ENCODE measurements around the gene HAVCR1.
"Not testable (repeated sequence)": the region's sequence is repeated elsewhere in the genome, so short reads cannot be mapped to it uniquely, and the experiment has no call there.

The HAVCR1 gene

DNA sequence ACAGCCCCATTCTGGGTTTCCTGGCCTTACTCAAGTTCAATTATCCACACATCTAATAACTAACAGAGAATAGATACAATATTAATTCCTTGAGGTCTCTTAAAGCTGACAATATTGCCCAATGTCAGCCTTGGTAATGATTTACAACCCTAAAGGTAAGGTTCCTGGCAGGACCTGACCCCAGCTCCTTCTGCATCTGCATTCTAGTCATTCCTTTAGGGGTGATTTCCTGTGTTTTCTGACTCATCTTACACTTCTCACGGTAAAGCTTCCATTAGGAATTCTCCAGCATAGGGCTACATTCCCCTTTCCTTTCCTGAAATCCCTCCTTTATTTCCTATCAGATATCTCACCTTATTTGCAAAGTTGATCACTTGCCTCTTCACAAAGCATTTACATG, 9.3 kb downstream of the HAVCR1 start:
- no peak for DNase-seq (ENCODE audit: low spot score)

DNA sequence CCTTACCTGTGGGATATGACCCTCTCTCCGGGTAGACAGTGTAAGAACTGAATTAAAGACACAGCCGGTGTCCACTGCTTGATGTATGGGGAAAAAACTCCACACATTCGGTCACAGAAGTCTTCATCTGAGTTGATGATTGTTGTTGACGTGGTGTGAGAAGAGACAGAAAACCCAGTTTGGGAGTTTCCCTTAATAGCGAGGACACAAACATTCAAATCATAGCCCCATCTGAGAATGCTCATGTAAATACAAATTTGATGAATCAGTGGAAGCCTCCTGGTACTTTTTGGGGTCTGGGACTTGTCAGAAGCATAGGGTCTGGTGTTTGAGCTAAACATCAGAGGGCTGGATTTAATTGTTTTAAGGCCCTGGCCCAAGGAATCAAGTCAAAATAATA, 11.0 kb downstream of the HAVCR1 start:
- no peak for DNase-seq (ENCODE audit: low spot score)

GRCh38 chr5:157047016-157047415, 11.9 kb downstream of the HAVCR1 start:
- DNase-seq (ENCODE audit: low spot score) = not testable (repeated sequence)

DNA sequence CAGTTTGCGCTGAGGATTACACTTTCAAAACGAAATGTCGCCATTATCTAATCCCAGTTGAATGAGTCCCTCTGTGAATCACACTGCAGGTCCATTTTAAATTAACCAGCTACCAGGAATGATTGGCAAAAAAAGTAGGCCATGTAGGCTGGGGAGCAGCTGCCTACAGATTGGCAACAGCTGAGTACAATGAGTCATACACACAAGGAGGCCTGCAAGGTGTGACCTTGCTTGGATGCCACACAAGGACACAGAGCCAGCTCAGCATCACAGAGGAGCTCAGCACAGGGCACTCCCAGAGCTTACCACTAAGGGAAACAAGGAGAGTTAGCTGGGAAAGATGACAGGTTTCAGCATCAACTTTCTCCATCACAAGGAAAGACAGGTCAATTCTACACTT, 12.9 kb downstream of the HAVCR1 start:
- peak; percentile 22 for DNase-seq (ENCODE audit: low spot score)

GRCh38 chr5:157045601-157046000, 13.3 kb downstream of the HAVCR1 start:
- DNase-seq (ENCODE audit: low spot score) = peak; percentile 16

DNA sequence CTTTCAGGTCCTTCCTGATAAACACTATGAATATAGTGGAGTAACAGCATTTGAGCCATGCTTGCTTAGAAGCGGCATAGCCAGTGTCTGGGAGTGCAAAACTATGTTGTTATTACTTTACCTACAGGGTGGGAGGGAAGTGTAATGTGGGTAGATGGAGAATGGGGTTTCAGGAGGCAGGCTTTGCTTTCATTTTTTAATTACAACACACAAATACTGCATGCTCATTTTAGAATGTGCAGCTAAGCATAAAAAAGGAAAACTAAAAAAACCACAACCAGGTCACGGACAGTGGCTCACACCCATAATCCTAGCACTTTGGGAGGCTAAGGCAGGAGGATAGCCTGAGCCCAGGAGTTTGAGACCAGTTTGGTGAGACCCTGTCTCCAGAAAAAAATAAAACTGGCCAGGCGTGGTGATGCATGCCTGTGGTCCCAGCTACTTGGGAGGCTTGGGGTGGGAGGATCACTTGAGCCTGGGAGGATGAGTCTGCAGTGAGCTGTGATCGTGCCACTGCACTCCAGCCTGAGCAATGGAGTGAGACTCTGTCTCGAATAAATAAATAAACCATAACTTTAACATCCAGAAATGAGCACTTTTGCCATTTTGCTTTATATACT, 20.2 kb downstream of the HAVCR1 start:
- DNase-seq (ENCODE audit: low spot score) = no peak

DNA sequence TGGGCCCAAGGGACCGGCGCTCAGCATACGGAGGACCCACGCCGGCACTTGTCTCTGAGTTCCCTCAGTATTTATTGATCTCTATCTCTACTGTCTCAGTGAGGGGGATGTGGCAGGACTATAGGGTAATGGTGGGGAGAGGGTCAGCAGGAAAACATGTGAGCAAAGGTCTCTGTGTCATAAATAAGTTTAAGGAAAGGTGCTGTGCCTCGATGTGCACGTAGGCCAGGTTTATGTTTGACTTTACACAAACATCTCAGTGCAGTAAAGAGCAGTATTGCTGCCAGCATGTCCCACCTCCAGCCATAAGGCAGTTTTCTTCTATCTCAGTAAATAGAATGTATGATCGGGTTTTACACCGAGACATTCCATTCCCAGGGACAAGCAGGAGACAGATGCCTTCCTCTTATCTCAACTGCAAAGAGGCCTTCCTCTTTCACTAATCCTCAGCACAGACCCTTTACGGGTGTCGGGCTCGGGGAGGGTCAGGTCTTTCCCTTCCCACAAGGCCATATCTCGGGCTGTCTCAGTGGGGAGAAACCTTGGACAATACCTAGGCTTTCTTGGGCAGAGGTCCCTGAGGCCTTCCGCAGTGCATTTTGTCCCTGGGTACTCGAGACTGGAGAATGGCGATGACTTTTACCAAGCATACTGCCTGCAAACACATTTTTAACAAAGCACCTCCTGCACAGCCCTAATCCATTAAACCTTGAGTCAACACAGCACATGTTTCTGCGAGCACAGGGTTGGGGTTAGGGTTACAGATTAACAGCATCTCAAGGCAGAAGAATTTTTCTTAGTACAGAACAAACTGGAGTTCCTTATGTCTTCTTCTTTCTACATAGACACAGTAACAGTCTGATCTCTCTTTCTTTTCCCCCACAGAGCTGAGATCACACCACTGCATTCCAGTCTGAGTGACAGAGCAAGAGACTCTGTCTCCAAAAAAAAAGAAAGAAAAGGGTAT, 24.5 kb downstream of the HAVCR1 start:
- not testable (repeated sequence) for DNase-seq (ENCODE audit: low spot score)

DNA sequence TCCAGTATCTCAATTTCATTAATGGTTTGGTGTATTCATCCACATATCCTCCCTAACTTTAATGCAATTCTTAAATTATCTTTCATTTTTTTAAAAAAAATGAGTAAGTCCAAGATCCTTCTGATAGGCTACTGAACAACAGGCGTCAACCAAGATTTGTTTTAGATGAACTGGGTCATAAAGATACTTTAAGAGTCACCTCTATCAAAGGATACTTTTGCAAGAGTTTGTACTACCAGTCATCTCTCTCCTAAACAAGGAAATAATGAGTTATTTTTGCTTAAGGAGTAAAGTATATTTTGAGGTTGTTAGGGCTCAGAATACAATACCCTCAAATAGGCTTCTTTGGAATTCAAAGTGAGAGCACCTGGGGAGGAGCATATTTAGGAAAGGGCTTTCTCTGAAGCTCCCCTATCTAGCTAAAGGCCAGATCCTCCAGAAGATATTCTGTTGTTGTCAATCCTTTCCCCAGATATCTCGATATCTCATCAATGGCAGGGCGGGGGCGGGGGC, 25.8 kb downstream of the HAVCR1 start:
- DNase-seq (ENCODE audit: low spot score) = no peak

GRCh38 chr5:157030692-157031091, 28.2 kb downstream of the HAVCR1 start:
- DNase-seq (ENCODE audit: low spot score) = no peak

DNA sequence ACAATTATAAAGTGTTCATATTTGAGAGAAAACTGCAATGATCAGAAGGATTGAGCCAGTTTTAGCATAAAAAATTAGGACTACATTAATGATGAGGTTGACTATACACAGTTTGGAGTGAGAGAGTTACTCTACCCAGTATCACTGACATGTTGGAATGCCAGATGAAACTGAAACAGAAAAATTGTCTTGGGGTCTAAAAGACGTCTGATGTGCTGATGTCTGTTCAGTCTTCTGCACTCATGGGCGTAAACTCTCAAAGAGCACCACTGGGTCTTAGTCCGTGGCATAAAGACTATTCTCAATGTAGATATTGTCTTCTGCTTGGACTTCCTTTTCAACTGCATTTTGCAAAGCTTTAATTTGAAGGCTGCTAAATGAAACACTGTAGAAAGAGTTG, 29.5 kb downstream of the HAVCR1 start:
- no peak for DNase-seq (ENCODE audit: low spot score)

DNA sequence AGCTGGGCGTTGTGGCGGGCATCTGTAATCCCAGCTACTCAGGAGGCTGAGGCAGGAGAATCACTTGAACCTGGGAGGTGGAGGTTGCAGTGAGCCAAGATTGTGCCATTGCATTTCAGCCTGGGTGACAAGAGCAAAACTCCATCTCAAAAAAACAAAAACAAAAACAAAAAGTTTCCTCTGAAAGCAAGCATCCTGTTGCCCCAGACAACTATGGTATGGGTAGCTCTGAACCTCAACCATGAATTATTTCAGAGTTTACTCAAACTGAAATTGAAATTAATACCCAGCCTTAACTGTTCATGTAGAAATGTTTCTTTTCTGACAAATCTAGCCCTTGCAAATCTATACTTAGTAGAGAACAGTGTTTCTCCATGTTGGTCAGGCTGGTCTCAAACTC, 31.3 kb downstream of the HAVCR1 start:
- not testable (repeated sequence) for DNase-seq (ENCODE audit: low spot score)

GRCh38 chr5:157026789-157027424, 32.0 kb downstream of the HAVCR1 start:
- no peak for DNase-seq (ENCODE audit: low spot score)

DNA sequence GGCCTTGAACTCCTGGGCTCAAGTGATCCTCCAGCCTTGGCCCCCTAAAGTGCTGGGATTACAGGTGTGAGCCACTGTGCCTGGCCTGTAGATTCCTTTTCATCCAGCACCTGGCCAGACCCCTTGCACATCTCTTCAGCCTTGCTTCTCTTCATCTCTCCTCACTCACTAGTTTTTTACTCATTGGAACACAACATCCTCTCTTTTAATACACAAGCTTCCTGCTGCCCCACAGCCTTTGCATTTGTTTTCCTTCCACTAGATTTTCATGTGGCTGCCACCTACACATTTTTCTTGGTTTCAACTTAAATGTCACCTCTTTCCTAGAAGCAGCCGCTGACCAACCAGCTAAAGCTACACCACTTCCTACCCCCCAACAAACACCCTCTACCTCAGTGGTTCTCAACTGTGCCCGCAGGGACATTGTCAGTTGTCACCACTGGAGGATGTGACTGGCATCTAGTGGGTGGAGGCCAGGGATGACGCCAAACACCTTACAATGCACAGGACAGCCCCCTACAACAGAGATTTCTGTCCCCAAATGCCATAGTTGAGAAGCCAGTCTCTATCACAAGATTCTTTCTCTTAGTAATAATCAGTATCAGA, 33.7 kb downstream of the HAVCR1 start:
- no peak for DNase-seq (ENCODE audit: low spot score)

- DNase-seq (ENCODE audit: low spot score) = no peak
Measured at GRCh38 chr5:157024208-157024959, 34.5 kb downstream of the HAVCR1 start.

DNA sequence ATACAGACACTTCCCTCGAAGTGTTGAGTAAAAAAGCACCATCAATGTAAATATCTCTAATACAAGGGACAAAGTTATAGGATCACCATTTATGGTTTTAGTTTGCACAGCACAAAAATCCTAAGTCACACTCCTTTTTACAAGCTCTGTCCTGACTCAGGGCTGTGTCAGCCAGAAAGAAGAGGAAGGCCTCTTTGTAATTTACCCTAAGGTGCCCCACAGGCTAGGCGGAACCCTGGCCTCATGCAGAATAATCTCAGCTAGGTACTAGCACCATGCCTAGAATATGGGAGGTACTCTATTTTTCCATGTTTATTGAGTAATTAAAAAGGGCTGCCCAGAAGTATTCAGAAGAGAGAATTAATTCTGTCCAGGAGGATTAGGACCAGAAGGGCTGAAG, 36.9 kb downstream of the HAVCR1 start:
- DNase-seq (ENCODE audit: low spot score) = no peak

GRCh38 chr5:157020511-157021222, 38.2 kb downstream of the HAVCR1 start:
- no peak for DNase-seq (ENCODE audit: low spot score)

- DNase-seq (ENCODE audit: low spot score) = no peak
Measured at GRCh38 chr5:157020002-157020401, 38.9 kb downstream of the HAVCR1 start.

DNA sequence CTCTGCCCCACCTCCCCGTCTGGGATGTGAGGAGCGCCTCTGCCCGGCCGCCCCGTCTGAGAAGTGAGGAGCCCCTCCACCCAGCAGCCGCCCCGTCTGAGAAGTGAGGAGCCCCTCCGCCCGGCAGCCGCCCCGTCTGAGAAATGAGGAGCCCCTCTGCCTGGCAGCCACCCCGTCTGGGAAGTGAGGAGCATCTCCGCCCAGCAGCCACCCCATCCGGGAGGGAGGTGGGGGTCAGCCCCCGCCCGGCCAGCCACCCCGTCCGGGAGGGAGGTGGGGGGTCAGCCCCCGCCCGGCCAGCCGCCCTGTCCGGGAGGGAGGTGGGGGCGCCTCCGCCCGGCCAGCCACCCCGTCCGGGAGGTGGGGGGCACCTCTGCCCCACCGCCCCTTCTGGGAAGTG, 44.8 kb downstream of the HAVCR1 start:
- not testable (repeated sequence) for DNase-seq (ENCODE audit: low spot score)

GRCh38 chr5:157006262-157006661, 52.7 kb downstream of the HAVCR1 start:
- no peak for DNase-seq (ENCODE audit: low spot score)

DNA sequence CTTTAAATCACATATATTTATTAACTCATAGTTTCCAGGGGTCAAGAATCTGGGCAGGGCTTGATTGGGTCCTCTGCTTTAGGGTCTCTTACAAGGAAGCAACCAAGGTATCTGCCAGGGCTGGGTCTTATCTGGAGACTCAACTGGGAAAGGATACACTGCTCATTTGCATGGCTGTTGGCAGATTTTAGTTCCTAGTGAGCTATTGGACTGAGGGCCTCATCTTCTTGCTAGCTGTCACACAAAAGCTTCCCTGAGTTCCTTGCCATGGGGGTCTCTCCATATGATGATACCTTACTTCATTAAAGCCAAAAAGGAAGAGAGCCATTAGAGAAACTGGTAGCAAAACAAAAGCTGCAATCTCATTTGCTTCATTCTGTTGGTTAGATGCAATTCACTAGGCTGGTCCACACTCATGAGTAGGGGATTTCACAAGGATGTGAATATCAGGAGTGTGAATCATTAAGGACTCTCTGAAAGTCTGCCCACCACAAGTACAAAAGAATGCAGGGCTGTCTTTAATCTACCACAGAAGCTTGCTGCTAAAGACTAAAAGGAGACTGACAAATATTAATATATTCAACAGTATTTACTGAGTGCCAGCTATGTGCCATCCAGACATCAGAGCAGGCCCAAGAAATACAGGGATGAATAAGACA, 53.9 kb downstream of the HAVCR1 start:
- DNase-seq (ENCODE audit: low spot score) = no peak
